ENCODE measurements around the gene FAM177B.
"Not testable (repeated sequence)": the region's sequence is repeated elsewhere in the genome, so short reads cannot be mapped to it uniquely, and the experiment has no call there.

FAM177B gene

DNA sequence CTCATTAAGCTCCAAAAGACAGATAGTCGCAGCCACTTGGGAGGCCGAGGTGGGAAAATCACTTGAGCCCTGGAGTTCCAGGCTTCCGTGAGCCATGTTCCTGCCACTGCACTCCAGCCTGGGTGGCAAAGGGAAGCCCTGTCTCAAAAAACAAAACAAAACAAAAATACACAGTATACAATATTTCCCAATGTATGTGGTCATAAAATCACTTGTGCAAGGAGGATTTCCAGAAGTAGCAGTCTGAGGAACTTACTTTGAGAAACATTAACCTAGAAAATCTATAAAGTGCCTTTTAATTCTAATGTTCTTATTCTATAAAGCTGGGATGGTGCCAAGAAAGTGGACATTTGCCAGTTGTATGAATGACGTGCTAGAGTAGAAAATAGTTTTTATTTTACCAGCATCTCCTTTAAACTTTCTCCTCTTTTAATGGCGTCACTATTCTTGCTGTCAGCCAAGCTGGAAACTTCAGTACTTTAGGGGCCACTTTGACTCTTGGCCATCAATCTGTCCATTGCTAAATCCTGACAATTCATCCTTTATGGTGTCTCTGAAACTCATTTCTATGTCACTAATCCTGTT is 22.5 kb downstream of the FAM177B start:
- TF ChIP-seq, protein P1, sequence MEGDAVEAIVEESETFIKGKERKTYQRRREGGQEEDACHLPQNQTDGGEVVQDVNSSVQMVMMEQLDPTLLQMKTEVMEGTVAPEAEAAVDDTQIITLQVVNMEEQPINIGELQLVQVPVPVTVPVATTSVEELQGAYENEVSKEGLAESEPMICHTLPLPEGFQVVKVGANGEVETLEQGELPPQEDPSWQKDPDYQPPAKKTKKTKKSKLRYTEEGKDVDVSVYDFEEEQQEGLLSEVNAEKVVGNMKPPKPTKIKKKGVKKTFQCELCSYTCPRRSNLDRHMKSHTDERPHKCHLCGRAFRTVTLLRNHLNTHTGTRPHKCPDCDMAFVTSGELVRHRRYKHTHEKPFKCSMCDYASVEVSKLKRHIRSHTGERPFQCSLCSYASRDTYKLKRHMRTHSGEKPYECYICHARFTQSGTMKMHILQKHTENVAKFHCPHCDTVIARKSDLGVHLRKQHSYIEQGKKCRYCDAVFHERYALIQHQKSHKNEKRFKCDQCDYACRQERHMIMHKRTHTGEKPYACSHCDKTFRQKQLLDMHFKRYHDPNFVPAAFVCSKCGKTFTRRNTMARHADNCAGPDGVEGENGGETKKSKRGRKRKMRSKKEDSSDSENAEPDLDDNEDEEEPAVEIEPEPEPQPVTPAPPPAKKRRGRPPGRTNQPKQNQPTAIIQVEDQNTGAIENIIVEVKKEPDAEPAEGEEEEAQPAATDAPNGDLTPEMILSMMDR (conservative IDR thresholded peaks at IDR 0.05; ENCODE audit: low read depth, low read length) = no peak
- no peak for DNase-seq (ENCODE audit: low read depth)
- H3K4me3 ChIP-seq (ENCODE audit: low read depth, low read length) = no peak overlapping the region

DNA sequence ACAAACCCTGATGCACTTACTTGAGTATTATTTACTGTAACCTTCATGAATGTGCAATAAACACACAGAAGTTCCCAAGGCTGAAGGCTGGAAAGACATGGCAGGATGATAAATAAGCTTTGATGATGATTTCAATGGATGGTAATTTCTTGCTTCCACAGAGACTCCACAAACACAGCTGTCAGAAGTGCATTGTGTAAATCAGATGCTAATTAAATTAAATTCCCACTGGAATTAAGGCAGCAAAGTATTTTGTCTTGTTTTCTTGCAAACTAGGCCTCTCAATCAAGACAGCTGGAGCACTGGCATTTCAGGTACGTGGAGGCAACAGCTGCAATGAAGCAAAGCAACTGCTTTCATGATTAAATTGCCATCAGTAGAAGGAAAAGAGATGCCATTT is 24.1 kb downstream of the FAM177B start:
- no peak overlapping the region for H3K4me3 ChIP-seq (ENCODE audit: low read depth, low read length)
- no peak for DNase-seq (ENCODE audit: low read depth)
- TF ChIP-seq, protein P1 (conservative IDR thresholded peaks at IDR 0.05; ENCODE audit: low read depth, low read length) = no peak

DNA sequence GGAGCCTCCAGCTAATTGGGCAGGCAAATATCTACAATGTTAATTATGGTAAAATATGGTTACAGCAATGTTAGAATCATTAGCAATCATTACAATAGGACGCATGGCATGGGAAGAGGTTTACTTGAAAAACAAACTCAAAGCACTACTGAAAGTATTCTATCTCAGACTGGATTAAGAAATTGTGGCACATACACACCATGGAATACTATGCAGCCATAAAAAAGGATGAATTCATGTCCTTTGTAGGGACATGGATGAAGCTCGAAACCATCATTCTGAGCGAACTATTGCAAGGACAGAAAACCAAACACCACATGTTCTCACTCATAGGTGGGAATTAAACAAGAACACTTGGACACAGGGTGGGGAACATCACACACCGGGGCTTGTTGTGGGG is 25.2 kb downstream of the FAM177B start:
- DNase-seq (ENCODE audit: low read depth) = not testable (repeated sequence)

GRCh38 chr1:222767152-222767571 is 30.2 kb downstream of the FAM177B start:
- TF ChIP-seq, protein P1 (conservative IDR thresholded peaks at IDR 0.05; ENCODE audit: low read depth, low read length) = no peak
- no peak overlapping the region for H3K4me3 ChIP-seq (ENCODE audit: low read depth, low read length)

More for the DNA sequence above, 25.2 kb downstream of the FAM177B start:
- not testable (repeated sequence) for H3K4me3 ChIP-seq (ENCODE audit: low read depth, low read length)

DNA sequence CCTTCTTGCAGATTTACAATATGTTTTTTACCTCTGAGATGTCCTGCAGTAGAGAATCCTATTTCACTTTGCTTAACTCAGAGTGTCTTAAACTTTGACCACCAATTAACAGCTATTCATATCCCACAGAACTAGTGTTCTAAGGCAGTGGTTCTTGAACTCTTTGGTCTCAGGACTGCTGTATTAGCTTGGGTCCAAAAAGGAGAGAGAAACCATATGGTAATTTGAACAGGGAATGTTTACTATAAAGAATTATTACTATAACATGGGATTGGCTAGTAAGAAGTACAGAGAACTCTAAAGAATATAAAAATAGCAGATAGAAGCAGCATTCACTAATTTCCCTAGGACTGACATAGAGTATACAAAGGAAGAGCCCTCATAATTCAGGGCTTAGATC is 31.6 kb downstream of the FAM177B start:
- no peak overlapping the region for H3K4me3 ChIP-seq (ENCODE audit: low read depth, low read length)
- TF ChIP-seq, protein P1 (conservative IDR thresholded peaks at IDR 0.05; ENCODE audit: low read depth, low read length) = no peak
- DNase-seq (ENCODE audit: low read depth) = no peak

More at GRCh38 chr1:222767152-222767571, 30.2 kb downstream of the FAM177B start:
- no peak for DNase-seq (ENCODE audit: low read depth)

DNA sequence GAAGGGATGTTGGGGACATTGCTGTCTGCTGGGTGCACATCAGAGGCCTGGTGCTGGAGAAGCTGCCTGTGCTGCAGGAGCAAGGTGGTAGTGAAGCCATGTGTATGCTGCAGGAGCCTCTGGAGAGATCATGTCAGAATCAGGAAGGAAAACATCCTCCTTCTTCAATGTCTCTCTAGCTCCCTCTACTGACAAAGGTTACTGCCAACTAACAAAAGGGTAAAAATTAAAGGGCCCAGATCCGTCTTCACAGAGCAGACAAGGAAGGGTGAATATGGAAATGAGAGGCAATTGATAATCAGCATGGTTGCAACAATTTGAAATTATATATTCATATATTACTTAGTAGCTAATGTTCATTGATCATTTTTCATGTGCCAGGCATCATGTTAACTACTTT is 32.2 kb downstream of the FAM177B start:
- TF ChIP-seq, protein P1 (conservative IDR thresholded peaks at IDR 0.05; ENCODE audit: low read depth, low read length) = peak; percentile 9
- DNase-seq (ENCODE audit: low read depth) = no peak
- H3K4me3 ChIP-seq (ENCODE audit: low read depth, low read length) = no peak overlapping the region

DNA sequence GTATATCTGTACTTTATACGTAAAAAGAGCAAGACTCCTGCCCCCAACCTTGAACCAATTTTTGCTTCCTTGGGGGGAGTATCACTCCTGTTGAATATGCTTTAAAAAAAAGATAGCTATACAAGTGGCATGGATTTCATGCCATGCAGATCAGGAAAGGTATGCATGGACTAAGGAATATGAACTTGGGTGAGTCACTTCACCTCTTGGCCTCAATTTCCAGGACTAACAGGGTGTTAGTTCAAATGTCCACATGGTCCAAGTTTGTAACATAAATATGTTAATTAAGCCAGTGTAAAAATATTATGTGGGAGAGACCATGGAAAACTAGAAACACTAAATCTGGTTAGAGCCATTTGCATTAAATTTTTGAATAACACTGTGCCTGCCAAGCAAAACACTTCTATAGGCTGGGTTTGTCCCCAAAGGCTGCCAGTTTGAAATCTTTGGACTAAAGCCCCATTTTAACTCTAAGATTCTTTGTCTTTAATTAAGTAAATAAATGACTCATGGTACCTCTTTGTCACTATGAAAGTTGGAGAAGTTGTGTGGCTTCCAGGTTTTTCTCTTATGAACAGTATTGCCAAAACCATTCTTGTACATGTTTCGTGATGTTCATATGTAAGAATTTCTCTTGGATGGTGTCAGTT is 33.1 kb downstream of the FAM177B start:
- TF ChIP-seq, protein P1 (conservative IDR thresholded peaks at IDR 0.05; ENCODE audit: low read depth, low read length) = no peak
- no peak for DNase-seq (ENCODE audit: low read depth)
- no peak overlapping the region for H3K4me3 ChIP-seq (ENCODE audit: low read depth, low read length)
